ENCODE data around the gene ADPRHL1. TPM values are rescaled to one million over a fixed set of nuclear protein-coding genes. Genes with fewer than 3 reads are reported as not detected.

The ADPRHL1 gene
- total and polyA plus RNA-seq, 10 donors, result 0.52 to 4.3 (median 1.5) TPM

DNA sequence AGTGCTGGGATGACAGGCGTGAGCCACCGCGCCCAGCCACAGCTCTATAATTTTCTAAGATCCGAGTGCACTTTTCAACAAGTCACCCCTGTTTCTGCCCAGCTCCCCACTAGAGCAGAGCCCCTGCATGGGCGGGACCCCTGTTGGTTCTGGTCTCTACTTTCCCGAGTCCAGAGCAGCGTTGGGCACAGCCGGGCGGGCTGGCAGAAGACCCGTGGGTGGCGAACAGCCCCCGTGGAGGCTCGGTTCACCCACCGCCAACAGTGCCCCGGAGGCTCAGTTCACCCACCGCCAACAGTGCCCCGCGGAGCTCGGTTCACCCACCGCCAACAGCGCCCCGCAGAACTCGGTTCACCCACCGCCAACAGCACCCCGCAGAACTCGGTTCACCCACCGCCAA, 40.8 kb downstream of the ADPRHL1 start:
- no peaks in the 10 kb centered on the region for H3K36me3 ChIP-seq
- H3K9me3 ChIP-seq, result peaks cover 0 to 9% (median 2%) of the 10 kb centered on the region in 8 donors
- H3K27ac ChIP-seq, result no peak overlapping the region
- WGBS, 5 donors, result 96 to 99% (median 98%) methylated on average over 7 to 27 of the region's 27 CpGs
- DNase-seq, result no peak
- TF ChIP-seq POLR2AphosphoS5 (IDR thresholded peaks at IDR 0.05), result no peak
- TF ChIP-seq, protein P1, sequence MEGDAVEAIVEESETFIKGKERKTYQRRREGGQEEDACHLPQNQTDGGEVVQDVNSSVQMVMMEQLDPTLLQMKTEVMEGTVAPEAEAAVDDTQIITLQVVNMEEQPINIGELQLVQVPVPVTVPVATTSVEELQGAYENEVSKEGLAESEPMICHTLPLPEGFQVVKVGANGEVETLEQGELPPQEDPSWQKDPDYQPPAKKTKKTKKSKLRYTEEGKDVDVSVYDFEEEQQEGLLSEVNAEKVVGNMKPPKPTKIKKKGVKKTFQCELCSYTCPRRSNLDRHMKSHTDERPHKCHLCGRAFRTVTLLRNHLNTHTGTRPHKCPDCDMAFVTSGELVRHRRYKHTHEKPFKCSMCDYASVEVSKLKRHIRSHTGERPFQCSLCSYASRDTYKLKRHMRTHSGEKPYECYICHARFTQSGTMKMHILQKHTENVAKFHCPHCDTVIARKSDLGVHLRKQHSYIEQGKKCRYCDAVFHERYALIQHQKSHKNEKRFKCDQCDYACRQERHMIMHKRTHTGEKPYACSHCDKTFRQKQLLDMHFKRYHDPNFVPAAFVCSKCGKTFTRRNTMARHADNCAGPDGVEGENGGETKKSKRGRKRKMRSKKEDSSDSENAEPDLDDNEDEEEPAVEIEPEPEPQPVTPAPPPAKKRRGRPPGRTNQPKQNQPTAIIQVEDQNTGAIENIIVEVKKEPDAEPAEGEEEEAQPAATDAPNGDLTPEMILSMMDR (IDR thresholded peaks at IDR 0.05 in 8 of 11, conservative IDR thresholded peaks at IDR 0.05 in 3 of 11), result no peak
- TF ChIP-seq POLR2A (IDR thresholded peaks at IDR 0.05), result no peak
- peaks cover 0 to 44% (median 16%) of the 10 kb centered on the region in 6 donors for H3K4me1 ChIP-seq
- H3K4me3 ChIP-seq, result no peak overlapping the region
- peaks cover 0 to 6% (median 0%) of the 10 kb centered on the region in 7 donors for H3K27me3 ChIP-seq (replicated peaks in 1 of 7)
- intact Hi-C loops (cut with DNase I; ENCODE audit: low total_unique reads), result no loop called here

DNA sequence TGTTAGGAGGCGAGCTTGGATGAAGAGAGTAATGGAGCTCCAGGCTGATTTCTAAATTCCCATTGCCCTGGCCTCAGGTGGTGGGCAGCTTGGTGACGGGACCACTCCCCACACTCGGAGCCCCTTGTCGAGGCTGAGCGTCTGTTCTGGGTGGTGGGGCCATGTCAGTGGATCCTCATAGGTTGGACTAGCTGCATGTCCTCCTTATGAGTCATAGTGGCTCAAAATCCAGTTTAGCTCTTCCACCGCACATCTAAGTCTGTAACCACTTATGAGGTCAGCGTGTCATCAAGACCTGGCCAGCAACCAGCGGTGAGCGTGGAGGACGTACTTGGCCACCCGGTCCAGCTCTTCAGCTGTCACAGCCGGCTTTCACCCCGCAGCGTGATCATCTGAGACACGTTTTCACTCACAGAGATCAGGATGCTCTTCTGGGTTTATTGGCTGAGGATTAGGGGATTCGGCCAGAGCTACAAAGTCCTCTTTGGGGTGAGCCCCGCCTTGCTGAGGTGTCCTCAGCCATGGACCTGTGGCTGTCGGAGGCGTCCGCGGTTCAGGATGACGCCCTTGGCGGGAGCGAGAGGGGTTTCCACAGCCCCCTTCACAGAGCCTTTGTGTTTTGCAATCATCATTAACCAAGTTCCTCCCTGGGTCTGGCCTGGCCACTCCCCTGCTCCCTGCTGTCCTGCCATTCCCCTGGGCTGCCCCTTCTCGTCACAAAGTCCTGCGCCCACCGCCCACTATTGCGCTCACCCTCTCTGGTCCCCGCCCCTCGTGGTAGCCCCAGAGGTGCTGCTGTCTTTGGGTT, 41.9 kb downstream of the ADPRHL1 start:
- DNase-seq, result peak; percentile 53
- Histone ChIP-seq H3K27me3 (replicated peaks in 1 of 7) (peaks cover 0 to 15% (median 0%) of the 10 kb centered on the region in 7 donors), H3K27ac (no peak overlapping the region), H3K9me3 (peaks cover 0 to 9% (median 2%) of the 10 kb centered on the region in 8 donors), H3K4me1 (peaks cover 0 to 54% (median 18%) of the 10 kb centered on the region in 6 donors), H3K36me3 (no peaks in the 10 kb centered on the region), H3K4me3 (no peak overlapping the region)
- TF ChIP-seq POLR2A (IDR thresholded peaks at IDR 0.05), result no peak
- TF ChIP-seq POLR2AphosphoS5 (IDR thresholded peaks at IDR 0.05), result no peak
- TF ChIP-seq, protein P1 (IDR thresholded peaks at IDR 0.05 in 8 of 11, conservative IDR thresholded peaks at IDR 0.05 in 3 of 11), result no peak
- intact Hi-C loops (cut with DNase I; ENCODE audit: low total_unique reads), result no loop called here
- 75 to 92% (median 85%) methylated on average over 19 to 30 of the region's 30 CpGs for WGBS, 5 donors

DNA sequence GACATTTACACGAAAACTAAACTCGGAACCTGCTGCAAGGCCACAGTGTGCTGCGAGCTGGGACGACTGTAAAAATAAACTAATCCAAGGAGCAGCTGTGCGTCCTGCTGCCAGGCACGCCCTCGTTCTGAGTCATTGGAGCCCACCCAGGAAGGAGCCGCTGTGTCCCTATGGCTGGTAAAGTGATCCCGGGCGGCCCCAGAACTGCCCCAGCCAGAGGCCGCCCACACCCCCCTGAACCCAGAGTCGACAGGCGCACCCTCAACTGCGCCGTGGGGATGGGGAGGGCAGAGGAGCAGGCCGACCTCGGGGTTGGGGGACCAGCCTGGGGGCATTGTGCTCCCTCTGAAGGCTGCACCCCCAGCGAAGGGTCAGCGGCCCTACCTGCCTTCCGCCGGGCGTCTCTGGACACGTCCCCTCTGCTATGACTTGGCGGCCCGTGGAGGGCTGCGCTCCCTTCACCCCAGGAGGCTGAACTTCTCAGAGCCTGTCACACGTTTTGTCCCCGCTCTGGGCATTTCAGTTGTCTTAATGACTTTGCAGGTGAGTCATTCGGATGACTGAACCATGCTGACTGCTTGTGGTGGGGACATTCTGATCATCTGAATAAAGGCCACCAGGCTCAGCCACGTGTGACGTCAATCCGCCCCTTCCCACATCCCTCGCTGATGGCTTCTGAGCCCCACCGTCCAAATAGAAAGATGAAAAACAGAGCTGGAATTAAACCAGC, 42.7 kb downstream of the ADPRHL1 start:
- peaks cover 0 to 15% (median 0%) of the 10 kb centered on the region in 7 donors for H3K27me3 ChIP-seq (replicated peaks in 1 of 7)
- 84 to 95% (median 90%) methylated on average over 24 to 34 of the region's 34 CpGs for WGBS, 5 donors
- no peak for TF ChIP-seq POLR2A (IDR thresholded peaks at IDR 0.05)
- TF ChIP-seq, protein P1 (IDR thresholded peaks at IDR 0.05 in 8 of 11, conservative IDR thresholded peaks at IDR 0.05 in 3 of 11), result no peak
- no peak for TF ChIP-seq POLR2AphosphoS5 (IDR thresholded peaks at IDR 0.05)
- H3K36me3 ChIP-seq, result no peaks in the 10 kb centered on the region
- H3K27ac ChIP-seq, result no peak overlapping the region
- H3K9me3 ChIP-seq, result peaks cover 0 to 9% (median 2%) of the 10 kb centered on the region in 8 donors
- no peak overlapping the region for H3K4me3 ChIP-seq
- peaks cover 0 to 55% (median 18%) of the 10 kb centered on the region in 6 donors for H3K4me1 ChIP-seq
- intact Hi-C loops (cut with DNase I; ENCODE audit: low total_unique reads), result no loop called here
- DNase-seq, result peak; percentile 59

DNA sequence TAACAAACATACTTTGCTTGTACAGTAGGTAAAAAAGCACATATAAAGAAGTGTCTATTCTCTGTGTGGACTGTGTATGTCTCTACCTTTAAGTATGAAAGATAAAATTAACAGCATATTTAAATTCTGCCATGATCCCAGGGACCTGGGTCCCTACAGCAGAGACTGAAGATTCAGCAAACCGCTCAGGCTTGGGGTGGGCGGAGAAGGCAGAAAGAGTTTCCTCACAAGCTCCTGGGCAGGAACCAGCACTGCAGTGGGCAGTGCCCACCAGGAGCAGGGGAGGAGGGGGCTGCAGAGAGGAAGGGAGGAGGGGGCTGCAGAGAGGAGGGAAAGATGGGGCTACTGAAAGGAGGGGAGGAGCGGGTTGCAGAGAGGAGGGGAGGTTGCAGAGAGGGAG, 44.7 kb downstream of the ADPRHL1 start:
- DNase-seq, result peak; percentile 30
- Histone ChIP-seq H3K27ac (no peak overlapping the region), H3K27me3 (replicated peaks in 1 of 7) (peaks cover 0 to 17% (median 0%) of the 10 kb centered on the region in 7 donors), H3K9me3 (peaks cover 0 to 9% (median 2%) of the 10 kb centered on the region in 8 donors), H3K4me3 (no peak overlapping the region), H3K4me1 (peaks cover 0 to 56% (median 17%) of the 10 kb centered on the region in 6 donors), H3K36me3 (no peaks in the 10 kb centered on the region)
- no peak for TF ChIP-seq POLR2A (IDR thresholded peaks at IDR 0.05)
- TF ChIP-seq, protein P1 (IDR thresholded peaks at IDR 0.05 in 8 of 11, conservative IDR thresholded peaks at IDR 0.05 in 3 of 11), result no peak
- no peak for TF ChIP-seq POLR2AphosphoS5 (IDR thresholded peaks at IDR 0.05)
- WGBS, 5 donors, result 79 to 87% (median 81%) methylated on average over 3 of the region's 3 CpGs
- intact Hi-C loops (cut with DNase I; ENCODE audit: low total_unique reads), result no loop called here

Measured in spleen (tissue), 11 donors.